HG02973 (cell line): ENCODE measurements around the gene KCNIP1.
A peak's percentile ranks its signal among the peaks of the same experiment; 100 is the strongest.

Experiments used
- ATAC-seq: cut with Tn5 transposase; IDR thresholded peaks from one replicate; pipeline ENCODE4 v1.9.1; 2021; ENCODE audit warnings: moderate library complexity; ENCODE audit not compliant: unreplicated experiment

Gene KCNIP1

DNA sequence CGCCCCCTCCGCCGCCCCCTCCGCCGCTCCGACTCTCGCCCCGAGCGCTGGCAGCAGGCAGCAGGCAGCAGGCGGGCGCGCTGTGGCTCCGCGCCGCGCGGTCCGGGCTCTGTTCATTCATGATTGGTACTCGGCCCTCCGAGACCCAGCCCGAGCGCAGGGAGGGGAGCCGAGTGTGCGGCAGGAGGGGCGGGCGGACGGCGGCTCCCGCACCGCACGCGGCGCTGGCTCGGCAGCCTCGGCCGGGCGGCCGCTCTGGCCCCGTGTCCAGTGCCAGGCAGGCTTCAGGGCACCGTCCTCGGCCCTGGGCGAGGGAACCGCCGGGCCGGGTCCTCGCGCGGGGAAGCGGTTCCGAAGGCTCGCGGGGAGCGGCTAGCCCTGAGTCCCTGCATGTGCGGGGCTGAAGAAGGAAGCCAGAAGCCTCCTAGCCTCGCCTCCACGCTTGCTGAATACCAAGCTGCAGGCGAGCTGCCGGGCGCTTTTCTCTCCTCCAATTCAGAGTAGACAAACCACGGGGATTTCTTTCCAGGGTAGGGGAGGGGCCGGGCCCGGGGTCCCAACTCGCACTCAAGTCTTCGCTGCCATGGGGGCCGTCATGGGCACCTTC is at the start of gene KCNIP1:
Gene KCNIP1 (plus strand): TSS at position 31 of the 607 bp plus-strand sequence.
- no peak for ATAC-seq

DNA sequence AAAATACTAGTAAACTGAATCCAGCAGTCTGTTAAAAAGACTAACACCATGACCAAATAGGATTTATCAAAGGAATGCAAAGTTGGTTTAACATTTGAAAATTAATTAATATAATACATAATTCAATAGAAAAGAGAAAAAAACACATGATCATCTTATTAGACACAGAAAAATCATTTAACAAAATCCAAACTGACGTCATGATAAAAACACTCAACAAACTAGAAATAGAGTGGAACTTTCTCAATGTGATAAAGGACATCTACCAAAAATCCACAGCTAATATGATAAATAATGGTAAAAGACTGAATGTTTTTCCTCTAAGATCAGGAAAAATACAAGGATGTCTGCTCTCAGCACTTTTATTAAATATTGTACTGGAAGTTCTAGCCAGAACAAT is 40.4 kb upstream of the KCNIP1 start:
- ATAC-seq, result no peak

DNA sequence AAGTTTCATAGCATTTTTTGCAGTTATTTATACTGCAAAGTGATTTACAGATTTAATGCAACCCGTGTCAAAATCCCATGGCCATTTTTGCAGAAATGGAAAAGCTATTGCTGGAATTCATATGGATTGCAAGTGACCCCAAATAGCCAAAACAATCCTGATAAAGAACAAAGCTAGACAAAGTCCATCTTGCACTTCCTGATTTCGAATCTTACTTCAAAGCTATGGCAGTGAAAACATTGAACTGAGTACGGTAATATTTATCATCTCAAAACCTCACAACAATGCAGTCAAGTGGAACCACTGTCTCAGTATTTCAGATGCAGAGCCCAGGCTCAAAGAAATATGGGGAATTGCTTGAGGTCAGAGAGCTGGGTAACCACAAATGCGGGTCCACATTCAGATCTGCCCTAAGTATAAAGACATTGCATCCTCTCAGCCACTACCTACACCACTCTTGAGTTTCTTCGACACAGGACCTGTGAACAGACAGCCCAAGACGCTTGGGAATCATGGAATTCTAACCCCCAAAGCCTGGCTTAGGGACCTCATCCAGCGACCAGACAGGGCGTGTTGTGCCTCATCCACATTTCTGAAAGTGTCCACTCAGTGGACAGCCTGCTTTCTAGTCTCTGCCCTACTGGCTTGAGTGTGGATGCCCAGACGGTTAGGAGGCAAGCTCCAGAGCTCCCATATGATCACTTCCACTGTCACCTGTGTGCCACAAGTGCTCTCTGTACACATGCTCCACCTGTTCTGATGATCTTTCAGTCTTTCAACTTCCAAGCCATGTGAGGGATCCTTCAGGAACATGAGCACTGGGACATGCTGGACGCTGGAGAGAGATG is 39.3 kb upstream of the KCNIP1 start:
- no peak for ATAC-seq

DNA sequence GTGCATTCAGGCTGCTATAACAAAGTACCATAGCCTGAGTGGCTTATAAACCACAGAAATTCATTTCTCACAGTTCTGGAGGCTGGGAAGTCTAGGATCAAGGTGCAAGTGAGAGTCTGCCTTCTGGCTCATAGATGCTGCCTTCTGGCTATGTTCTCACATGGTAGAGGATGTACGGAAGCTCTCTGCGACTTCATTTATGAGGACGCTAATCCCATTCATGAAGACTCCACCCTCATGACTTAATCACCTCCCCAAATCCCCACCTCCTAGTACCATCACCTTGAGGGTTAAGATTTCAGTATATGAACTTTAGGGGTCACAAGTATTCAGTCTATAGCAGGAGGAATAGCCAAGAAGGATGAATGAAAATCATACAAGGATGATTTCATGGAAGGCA is 37.3 kb upstream of the KCNIP1 start:
- ATAC-seq, result no peak

DNA sequence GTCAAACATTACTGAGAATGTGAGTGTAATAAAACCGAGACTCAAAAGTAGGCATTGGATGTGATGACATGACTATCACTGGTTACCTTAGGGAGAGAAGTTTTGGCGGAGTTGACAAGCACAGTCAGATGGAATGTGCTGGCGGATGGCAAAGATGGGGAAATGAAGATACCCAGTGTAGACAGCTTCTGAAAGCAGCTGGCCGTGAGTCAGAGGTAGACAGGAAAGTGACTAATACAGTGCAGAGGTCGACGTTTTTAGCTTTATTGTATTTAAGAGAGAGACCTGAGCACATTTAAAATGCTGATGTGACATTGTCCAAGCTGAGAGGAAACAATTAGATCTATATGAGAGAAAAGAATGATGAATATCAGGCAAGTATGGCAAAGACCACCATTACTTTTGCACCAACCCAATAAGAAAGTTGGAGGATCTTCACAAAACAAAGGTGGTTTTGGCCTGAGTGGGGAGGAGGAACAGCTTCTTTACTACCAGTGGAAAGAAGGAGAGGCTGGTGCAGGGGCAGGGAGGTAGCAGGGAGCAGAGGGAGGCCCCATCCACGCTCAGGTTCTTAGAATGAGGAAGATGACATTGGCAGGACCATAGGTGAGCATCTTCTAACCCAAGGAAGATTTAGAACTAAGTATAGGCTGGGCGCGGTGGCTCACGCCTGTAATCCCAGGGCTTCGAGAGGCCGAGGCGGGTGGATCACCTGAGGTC is 36.7 kb upstream of the KCNIP1 start:
- peak; percentile 69 for ATAC-seq

DNA sequence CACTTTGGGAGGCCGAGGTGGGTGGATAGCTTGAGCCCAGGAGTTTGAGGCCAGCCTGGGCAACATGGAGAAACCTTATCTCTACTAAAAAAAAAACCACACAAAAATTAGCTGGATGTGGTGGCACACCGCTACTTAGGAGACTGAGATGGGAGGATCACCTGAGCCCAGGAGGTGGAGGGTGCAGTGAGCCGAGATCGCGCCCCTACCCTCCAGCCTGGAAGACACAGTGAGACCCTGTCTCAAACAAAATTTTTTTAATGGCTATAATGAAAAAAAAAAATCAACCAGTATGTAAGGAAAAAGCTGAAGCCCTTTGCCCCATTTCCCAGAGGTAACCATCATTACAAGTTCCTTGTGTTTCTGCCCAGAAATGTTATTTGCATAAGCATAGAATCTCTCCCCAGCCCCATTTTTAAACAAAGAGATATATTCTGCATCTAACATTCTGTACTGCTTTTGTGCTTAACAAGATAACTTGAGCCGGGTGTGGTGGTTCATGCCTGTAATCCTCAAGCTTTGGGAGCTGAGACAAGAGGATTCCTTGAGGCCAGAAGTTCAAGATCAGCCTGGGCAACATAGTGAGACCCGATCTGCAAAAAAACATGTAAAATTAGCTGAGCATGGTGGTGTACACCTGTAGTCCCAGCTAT is 35.1 kb upstream of the KCNIP1 start:
- ATAC-seq, result no peak

DNA sequence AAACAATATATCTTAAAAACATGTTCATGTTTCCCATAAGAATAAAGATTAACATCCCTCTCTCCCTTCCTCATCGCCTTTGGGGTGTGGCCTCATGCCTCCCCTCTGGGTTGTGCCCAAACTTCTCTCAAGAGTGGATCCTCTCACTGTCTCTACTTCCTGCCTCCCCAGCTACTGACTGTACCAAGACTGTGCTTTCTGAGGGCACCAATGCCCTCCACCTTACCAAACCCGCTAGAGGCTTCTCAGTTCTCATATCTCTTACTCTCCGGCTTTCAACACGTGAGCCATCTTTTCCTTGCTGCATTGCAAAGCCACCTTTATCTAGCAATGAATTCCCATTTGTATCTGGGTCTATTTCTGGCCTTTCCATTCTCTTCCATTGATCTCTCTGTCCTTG is 34.4 kb upstream of the KCNIP1 start:
- no peak for ATAC-seq

DNA sequence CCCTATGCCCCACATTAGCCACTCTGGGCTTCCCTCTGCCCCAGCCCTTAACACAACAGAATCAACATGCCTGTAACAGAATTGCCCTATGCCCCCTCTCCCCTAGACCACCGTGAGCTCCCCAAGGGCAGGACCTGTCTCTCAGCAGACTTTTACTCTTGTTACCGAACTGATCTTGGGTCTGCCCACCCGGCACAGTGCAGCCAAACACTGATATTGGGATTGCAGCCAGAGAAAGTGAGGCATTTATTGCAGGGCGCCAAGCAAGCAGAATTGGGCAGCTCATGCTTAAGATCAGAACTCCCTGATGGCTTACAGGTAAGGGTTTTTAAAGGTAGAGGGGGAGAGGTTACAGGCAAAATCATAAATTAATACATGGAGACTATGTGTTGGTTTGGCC is 33.5 kb upstream of the KCNIP1 start:
- no peak for ATAC-seq

DNA sequence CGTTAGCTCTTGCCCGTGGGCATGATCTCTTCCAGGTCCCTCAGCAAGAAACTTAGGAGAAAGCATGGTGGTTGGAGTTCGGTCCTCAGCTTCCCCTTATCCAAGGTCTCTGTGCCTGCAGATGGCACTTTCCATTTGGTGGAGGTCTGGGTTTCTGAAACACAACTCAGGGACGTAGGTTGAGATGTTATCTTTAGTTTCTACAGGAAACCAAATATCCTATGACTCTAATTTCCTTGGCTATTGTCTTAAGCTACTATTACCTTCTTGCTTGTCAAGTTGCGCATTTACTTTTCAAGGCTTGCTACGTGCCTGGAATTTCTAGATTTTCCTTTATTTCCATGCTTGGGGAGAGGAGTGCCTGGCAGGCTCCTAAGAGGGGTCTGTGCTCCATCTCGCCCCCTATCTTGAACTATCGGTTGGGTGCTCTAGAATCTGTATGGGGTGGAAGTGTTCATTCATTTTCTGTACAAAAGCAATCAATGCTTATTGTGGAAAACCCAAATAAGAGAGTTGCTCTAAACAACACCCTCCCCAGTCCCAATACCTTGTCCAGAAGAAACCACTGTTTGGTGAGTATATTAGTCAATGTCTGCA is 32.9 kb upstream of the KCNIP1 start:
- no peak for ATAC-seq

DNA sequence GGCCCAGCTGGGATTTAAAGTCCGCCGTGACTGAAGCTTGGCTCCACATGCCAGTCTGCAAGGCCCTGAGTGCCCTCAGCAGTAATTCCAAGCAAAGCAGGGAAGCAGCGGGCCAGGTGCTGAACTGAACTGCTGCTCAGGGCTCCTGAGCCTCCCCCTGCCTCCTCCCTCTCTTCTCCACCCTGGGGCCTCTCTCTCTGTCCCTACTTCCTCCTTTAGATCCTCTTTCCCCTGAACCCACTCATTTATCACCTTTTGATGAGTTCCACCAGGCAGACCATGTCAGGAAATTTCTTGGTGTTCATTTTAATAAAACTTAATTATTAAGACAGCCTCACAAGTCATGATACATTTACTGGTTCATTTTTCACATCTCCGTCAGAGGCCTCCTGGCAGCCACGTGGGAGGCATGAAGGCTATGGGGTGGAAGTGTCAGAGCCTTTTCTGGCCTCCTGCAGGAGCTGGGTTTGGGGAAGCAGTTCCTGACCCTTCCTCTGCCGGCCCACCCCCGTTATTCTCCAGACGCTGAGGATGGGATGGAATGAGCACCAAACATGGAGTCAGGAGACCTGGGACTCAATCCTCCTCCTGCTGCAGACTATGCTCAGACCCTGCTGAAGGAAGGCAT is 32.2 kb upstream of the KCNIP1 start:
- ATAC-seq, result no peak

DNA sequence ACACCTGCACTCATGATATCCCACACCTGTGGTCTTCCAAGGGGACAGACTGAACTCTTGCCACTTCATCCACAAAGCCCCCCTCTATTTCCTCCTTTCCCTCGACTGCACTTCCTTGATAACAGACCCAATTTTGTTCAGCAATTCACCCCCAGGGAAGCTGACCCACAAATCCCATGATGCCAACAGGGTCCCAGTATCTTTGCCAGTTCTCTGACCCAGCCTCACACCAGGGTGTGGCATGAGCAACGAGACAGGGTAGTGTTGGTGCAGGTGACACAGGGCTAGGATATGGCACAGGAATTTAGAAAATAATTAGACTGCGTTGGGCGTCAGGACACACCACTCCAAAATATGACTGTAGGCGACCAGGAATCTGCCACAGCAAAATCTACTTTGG is 30.2 kb upstream of the KCNIP1 start:
- no peak for ATAC-seq

DNA sequence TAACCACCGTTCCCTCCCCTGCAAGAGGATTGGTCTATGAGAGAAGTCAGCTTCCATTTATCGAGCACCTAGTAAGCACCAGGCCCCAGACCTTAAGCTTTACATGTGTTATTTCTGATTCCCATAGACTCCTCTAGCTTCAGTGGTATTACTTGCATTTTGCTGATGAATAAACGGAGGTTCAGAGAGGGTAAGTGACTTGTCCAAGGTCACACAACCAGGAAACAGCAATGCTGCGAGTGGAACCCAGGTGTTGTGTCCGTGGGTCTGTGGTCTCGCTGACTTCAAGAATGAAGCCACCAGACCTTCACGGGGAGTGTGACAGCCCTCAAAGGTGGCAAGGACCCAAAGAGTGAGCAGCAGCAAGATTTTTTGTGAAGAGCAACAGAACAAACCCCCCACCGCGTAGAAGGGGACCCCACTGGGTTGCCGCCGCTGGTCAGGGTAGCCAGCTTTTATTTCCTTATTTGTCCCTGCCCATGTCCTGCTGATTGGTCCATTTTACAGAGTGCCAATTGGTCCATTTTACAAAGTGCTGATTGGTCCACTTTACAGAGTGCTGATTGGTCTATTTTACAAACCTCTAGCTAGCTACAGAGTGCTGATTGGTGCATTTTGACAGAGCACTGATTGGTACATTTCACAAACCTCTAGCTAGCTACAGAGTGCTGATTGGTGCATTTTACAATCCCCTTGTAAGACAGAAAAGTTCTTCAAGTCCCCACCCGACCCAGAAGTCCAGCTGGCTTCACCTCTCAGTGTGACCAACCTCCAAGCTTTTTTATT is 29.1 kb upstream of the KCNIP1 start:
- no peak for ATAC-seq

DNA sequence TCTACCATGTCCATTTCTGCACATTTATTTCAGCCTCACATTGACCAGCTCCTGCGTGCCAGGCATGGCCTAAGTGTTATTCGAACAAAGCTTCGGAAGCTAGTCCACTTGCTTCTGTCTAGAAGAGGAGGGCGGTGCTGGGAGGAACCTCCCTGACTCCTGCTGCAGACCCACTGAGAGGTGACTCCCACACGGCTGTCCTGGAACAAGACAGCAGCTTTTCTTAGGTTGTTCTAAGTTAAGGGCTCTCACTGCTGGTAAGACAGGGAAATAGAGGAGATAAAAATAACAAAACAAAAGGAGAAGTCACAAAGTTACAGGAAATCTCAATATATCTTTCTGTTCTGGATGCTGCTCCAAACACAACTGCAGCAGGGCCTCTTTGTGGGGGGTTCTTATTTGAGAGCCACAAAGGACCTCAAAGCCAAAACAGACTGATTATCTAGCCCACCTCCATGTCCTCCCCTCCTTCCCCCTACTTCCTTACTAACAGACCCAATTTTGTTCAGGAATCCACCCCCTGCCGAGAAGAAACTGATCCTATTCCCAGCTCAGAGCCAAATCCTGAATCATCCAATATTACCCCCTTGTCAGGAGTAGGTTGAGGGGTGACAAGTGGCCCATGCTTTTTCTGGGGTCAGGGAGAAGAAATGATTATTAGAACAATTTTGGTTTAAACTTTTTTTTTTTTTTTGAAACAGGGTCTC is 28.4 kb upstream of the KCNIP1 start:
- no peak for ATAC-seq

DNA sequence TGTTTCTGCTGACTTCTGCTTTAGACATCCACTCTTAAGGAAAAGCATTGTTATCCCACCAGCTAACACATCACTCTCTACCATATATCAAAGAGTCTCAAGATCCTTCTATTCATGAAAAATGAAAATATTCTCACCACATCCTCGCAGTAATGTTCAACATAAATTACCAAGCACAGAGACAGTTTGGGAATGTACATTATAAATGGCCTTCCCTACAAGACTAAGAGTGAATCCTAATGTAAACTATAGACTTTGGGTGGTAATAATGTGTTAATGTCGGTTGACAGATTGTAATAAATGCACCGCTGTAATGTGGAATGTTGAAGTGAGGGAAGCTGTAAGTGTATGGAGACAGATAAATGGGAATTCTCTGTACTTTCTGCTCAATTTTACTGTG is 27.1 kb upstream of the KCNIP1 start:
- ATAC-seq, result no peak

DNA sequence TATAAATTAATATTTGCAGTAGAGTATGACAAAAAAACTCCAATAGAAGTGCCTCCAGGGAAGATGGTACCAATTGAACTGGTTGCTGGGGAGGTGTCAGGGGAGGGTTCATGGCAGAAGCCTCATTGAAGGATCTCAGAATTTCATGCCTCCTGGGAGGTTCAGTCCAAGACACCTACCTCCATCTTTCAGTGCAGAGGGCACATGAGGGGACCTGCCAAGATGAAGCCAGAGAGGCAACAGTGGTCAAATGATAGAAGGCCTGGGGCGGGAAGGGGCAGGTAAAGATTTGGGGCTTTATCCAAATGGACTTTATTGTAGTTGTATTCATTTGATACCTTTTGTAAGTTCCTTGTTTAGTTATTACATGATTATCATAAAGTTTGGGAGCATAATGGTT is 25.9 kb upstream of the KCNIP1 start:
- no peak for ATAC-seq

DNA sequence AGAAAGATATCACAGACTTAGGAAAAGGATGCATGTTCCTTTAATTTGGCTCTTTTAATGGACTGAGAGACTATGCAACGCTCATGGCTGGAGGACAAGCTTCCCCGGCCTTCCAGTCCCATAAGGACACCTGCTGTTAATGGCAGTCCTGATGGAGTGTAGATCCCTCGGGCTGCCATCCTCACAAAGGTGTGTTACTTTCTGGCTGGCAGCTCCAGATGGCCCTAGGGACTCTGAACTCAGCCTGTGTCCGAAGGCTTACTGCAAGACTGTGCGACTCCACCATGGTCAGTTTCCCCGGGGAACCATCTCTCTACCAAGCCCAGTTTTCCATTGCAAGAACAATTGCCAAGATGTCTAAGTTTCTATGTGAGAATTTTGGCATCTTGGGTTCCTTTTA is 25.5 kb upstream of the KCNIP1 start:
- ATAC-seq, result no peak

DNA sequence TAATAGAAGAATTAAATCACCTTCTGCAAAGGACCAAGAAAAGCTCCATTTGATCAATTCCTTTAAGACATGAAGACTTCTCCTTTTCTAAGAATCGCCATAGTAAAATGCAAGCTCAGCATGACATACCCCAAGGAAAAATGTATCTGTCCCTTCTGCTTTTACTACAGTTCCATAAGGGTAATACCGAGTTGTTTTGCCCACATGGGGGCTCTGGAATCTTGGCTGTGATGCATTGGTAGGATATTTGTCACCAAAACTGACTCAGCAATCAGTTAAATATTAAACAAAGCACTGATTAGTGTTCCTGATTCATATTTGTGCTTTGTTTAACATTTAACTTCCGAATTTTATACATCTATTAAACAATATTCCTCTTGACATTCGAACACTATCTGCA is 24.3 kb upstream of the KCNIP1 start:
- no peak for ATAC-seq

DNA sequence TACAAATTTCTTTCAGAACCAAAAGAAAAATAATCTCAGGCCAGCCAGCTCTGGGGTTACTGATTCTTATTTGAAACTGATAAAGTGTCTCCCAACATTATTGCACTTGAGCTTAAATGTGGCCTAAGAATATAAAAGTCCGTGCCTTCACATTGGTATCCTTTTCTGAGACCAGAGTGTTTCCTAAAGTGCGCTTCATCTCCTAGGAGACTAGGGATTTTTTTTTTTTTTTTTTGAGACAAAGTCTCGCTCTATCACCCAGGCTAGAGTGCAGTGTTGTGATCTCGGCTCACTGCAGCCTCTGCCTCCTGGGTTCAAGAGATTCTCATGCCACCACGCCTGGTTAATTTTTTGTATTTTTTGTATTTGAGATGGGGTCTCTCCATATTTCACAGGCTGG is 23.6 kb upstream of the KCNIP1 start:
- no peak for ATAC-seq

DNA sequence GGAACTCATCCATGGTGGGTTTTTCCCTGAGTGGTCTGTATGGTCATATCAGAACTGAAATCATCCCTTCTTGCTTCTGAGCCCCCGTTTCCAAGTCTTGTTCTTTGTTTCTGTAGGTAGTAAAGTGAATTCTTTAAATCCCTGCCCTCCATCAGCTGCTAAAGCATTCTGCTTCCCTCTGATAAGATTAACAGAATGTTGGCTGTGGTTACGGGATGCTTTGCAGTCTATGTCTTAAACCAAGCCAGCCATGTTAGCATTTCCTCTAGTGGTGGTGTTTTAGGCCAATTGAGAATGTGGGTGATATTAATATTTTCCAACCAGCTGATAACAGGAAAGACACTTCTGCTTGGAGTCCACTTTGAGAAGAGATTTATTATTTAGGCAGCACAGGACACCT is 22.0 kb upstream of the KCNIP1 start:
- no peak for ATAC-seq
